K562 (cell line): ENCODE measurements around the gene OPRL1. TPM values are rescaled to one million over a fixed set of nuclear protein-coding genes. Genes with fewer than 3 reads are reported as not detected.

Experiments
- CC2D1A ChIP-seq: fragments of 450-650 bp; IDR thresholded peaks from 2 replicates; pipeline ENCODE4 v1.6.1; 2017; ENCODE audit warnings: mild to moderate bottlenecking
- CHD2 ChIP-seq: IDR thresholded peaks from 2 replicates; pipeline ENCODE4 v1.6.1; 2011; ENCODE audit warnings: low read depth, low read length
- CLOCK ChIP-seq: fragments of 250-450 bp; sonication (Bioruptor Pico); IDR thresholded peaks from 2 replicates; pipeline ENCODE4 v1.4.0; 2020; ENCODE audit warnings: mild to moderate bottlenecking, moderate library complexity, borderline replicate concordance
- GATA2 ChIP-seq: sonication (generic); formaldehyde crosslinking; IDR thresholded peaks from 2 replicates; pipeline ENCODE4 v1.4.0; 2020; ENCODE audit warnings: mild to moderate bottlenecking, missing genetic modification reagents
- HNRNPUL1 ChIP-seq: fragments of 200-400 bp; formaldehyde crosslinking; IDR thresholded peaks from 2 replicates; pipeline ENCODE4 v1.6.1; 2017; ENCODE audit warnings: low read length
- JUND ChIP-seq, 2 experiments: IDR thresholded peaks; 2 replicates in 1 of 2; 3 replicates in 1 of 2; pipeline ENCODE4 v1.6.1; 2011; ENCODE audit warnings: borderline replicate concordance in 2 of 2, low read depth in 2 of 2, low read length in 2 of 2, improper control_type of control experiment in 1 of 2, missing biosample characterization in 1 of 2, missing genetic modification characterization in 1 of 2, missing genetic modification reagents in 1 of 2
- KLF10 ChIP-seq: fragments of 250-450 bp; sonication (Bioruptor Pico); IDR thresholded peaks from 2 replicates; pipeline ENCODE4 v1.6.1; 2021; ENCODE audit warnings: matching md5 sums
- MECOM ChIP-seq: fragments of 250-450 bp; sonication (Bioruptor Pico); IDR thresholded peaks from 2 replicates; pipeline ENCODE4 v1.8.0; 2022; ENCODE audit warnings: inconsistent platforms
- NR3C1 ChIP-seq: sonication (generic); formaldehyde crosslinking; IDR thresholded peaks from 2 replicates; pipeline ENCODE4 v1.8.1; 2022; ENCODE audit warnings: missing genetic modification reagents
- TAF7 ChIP-seq: fragments of 450-650 bp; IDR thresholded peaks from 2 replicates; pipeline ENCODE4 v1.6.1; 2016; ENCODE audit warnings: missing genetic modification characterization, missing compliant biosample characterization
- ZEB2 ChIP-seq: fragments of 450-650 bp; IDR thresholded peaks from 2 replicates; pipeline ENCODE4 v1.6.1; 2016
- ZSCAN32 ChIP-seq: fragments of 450-650 bp; formaldehyde crosslinking; IDR thresholded peaks from 2 replicates; pipeline ENCODE4 v1.4.0; 2020; ENCODE audit warnings: mild to moderate bottlenecking, moderate library complexity
- polyA plus RNA-seq, 8 experiments: library from polyadenylated mRNA; depleted of rRNA in 4 of 8; stranded (reverse) in 5 of 8; unstranded in 3 of 8; fragments of >200 nt; fragmentation: Nextera tagmentation in 2 of 8; fragmentation: Illumina TruSeq in 1 of 8; extraction: Ambion mirVana in 2 of 8; extraction: Trizol in 1 of 8; gene quantifications; 2 replicates each; pipeline versions ENCODE4 v1.2.1 to v1.2.3, GENCODE V29; 2011 to 2014; ENCODE audit warnings: inconsistent platforms in 1 of 8, missing spikeins in 1 of 8
- total RNA-seq, 7 experiments: library from RNA; depleted of rRNA in 6 of 7; stranded (reverse); fragments of >200 nt in 6 of 7; fragmentation: Illumina TruSeq in 2 of 7; extraction: Trizol in 2 of 7; gene quantifications; 2 replicates each; pipeline versions ENCODE4 v1.2.1 to v1.2.3, GENCODE V29; 2011 to 2021; ENCODE audit warnings: low replicate concordance in 1 of 7
- TF ChIP-seq, protein P1 (sequence below): fragments of 150-350 bp; IDR thresholded peaks from 2 replicates; pipeline ENCODE4 v1.6.1; 2014; ENCODE audit warnings: low read depth, mild to moderate bottlenecking, low read length, borderline replicate concordance
- TF ChIP-seq, protein P2 (sequence below): sonication (generic); formaldehyde crosslinking; IDR thresholded peaks from 2 replicates; pipeline ENCODE4 v1.8.1; 2023; ENCODE audit warnings: missing genetic modification reagents, mild to moderate bottlenecking, borderline replicate concordance
- TF ChIP-seq, protein P3 (sequence below): fragments of 450-650 bp; formaldehyde crosslinking; IDR thresholded peaks from 2 replicates; pipeline ENCODE4 v1.4.0; 2020; ENCODE audit warnings: mild to moderate bottlenecking

Gene OPRL1
- total and polyA plus RNA-seq, 9 of the 15 experiments (the other 6 are each of a cell fraction or from before 2014, with no cell fraction given), result 0.06 to 0.33 (median 0.11) TPM; not detected in 2

DNA sequence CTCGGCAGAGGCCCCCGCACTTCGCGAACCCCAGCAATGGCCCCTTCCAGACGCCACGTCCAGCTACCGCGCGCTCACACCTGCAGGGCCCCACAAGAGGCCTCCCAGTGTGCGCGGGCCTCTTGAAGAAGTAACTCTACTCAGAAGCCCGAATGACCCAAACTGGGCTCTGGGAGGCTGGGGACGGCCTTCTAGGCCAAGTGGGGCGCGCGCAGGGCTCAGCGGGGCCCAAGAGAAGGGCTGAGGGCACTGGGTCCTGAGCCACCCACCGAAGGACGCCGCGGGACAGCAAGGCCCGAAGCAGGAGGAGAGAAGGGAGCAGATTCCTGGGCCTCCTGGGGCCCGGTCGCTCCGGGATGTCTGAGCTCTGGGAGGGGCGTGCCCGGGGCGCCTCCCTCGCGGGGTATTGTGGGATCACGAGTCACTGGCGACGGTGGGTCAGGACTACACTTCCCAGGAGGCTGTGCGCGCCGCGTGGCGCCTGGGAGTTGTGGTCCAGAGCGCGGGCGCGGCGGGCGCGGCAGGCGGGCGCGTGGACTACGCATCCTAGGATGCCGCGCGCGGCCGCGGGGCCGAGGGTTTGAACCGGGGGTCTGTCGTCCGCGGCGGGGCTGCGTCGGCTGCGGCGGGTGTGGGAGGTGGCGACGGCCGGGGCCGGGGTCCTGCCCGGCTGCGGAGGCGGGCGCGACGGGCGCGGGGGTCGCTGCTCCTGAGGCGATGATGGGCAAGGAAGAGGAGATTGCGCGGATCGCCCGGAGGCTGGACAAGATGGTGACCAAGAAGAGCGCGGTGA is 17.1 kb upstream of the OPRL1 start, which contains the start of gene TCEA2 (continued):
- TF ChIP-seq, protein P1, sequence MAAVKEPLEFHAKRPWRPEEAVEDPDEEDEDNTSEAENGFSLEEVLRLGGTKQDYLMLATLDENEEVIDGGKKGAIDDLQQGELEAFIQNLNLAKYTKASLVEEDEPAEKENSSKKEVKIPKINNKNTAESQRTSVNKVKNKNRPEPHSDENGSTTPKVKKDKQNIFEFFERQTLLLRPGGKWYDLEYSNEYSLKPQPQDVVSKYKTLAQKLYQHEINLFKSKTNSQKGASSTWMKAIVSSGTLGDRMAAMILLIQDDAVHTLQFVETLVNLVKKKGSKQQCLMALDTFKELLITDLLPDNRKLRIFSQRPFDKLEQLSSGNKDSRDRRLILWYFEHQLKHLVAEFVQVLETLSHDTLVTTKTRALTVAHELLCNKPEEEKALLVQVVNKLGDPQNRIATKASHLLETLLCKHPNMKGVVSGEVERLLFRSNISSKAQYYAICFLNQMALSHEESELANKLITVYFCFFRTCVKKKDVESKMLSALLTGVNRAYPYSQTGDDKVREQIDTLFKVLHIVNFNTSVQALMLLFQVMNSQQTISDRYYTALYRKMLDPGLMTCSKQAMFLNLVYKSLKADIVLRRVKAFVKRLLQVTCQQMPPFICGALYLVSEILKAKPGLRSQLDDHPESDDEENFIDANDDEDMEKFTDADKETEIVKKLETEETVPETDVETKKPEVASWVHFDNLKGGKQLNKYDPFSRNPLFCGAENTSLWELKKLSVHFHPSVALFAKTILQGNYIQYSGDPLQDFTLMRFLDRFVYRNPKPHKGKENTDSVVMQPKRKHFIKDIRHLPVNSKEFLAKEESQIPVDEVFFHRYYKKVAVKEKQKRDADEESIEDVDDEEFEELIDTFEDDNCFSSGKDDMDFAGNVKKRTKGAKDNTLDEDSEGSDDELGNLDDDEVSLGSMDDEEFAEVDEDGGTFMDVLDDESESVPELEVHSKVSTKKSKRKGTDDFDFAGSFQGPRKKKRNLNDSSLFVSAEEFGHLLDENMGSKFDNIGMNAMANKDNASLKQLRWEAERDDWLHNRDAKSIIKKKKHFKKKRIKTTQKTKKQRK, result no peak
- no peak for TF ChIP-seq CC2D1A
- TF ChIP-seq CLOCK (CRISPR knock-in tag), result peak; percentile 34; the same call in 1 of the 2 replicates
- TF ChIP-seq HNRNPUL1, result no peak
- no peak for TF ChIP-seq NR3C1 (CRISPR knock-in tag)
- TF ChIP-seq, protein P2, sequence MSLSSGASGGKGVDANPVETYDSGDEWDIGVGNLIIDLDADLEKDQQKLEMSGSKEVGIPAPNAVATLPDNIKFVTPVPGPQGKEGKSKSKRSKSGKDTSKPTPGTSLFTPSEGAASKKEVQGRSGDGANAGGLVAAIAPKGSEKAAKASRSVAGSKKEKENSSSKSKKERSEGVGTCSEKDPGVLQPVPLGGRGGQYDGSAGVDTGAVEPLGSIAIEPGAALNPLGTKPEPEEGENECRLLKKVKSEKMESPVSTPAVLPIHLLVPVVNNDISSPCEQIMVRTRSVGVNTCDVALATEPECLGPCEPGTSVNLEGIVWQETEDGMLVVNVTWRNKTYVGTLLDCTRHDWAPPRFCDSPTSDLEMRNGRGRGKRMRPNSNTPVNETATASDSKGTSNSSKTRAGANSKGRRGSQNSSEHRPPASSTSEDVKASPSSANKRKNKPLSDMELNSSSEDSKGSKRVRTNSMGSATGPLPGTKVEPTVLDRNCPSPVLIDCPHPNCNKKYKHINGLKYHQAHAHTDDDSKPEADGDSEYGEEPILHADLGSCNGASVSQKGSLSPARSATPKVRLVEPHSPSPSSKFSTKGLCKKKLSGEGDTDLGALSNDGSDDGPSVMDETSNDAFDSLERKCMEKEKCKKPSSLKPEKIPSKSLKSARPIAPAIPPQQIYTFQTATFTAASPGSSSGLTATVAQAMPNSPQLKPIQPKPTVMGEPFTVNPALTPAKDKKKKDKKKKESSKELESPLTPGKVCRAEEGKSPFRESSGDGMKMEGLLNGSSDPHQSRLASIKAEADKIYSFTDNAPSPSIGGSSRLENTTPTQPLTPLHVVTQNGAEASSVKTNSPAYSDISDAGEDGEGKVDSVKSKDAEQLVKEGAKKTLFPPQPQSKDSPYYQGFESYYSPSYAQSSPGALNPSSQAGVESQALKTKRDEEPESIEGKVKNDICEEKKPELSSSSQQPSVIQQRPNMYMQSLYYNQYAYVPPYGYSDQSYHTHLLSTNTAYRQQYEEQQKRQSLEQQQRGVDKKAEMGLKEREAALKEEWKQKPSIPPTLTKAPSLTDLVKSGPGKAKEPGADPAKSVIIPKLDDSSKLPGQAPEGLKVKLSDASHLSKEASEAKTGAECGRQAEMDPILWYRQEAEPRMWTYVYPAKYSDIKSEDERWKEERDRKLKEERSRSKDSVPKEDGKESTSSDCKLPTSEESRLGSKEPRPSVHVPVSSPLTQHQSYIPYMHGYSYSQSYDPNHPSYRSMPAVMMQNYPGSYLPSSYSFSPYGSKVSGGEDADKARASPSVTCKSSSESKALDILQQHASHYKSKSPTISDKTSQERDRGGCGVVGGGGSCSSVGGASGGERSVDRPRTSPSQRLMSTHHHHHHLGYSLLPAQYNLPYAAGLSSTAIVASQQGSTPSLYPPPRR, result 0 out of 2 replicates have a peak, but pooled peaks have one; percentile 62
- no peak for TF ChIP-seq ZEB2
- no peak for TF ChIP-seq ZSCAN32 (CRISPR knock-in tag)
- TF ChIP-seq KLF10, result no peak
- TF ChIP-seq MECOM (CRISPR knock-in tag), result no peak
- TF ChIP-seq CHD2, result 0 out of 2 replicates have a peak, but pooled peaks have one; percentile 37
- TF ChIP-seq, protein P3, sequence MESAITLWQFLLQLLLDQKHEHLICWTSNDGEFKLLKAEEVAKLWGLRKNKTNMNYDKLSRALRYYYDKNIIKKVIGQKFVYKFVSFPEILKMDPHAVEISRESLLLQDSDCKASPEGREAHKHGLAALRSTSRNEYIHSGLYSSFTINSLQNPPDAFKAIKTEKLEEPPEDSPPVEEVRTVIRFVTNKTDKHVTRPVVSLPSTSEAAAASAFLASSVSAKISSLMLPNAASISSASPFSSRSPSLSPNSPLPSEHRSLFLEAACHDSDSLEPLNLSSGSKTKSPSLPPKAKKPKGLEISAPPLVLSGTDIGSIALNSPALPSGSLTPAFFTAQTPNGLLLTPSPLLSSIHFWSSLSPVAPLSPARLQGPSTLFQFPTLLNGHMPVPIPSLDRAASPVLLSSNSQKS (CRISPR knock-in tag), result no peak
- no peak for TF ChIP-seq GATA2
- peak; percentile 65; the same call in 1 of the 2 replicates for TF ChIP-seq JUND (IDR thresholded peaks at IDR 0.05; ENCODE audit: borderline replicate concordance, low read depth, low read length)
- no peak; the same call in 2 of the 3 replicates for TF ChIP-seq JUND (tag; IDR thresholded peaks at IDR 0.05; ENCODE audit: borderline replicate concordance, low read depth, low read length)
- no peak for TF ChIP-seq TAF7
